ENCODE results near the gene CCNB1. TPM values are rescaled to one million over a fixed set of nuclear protein-coding genes. Genes with fewer than 3 reads are reported as not detected.

CCNB1 gene
- total RNA-seq, 2 donors from 2014 or later, result 196 to 260 TPM

- Mint-ChIP-seq H3K9me3 (no peaks in the 10 kb centered on the region), H3K4me1 (no peaks in the 10 kb centered on the region), H3K36me3 (ENCODE audit: low read depth) (peaks cover 39% of the 10 kb centered on the region), H3K27me3 (ENCODE audit: insufficient read depth) (no peaks in the 10 kb centered on the region), H3K4me3 (no peak overlapping the region), H3K27ac (no peak overlapping the region)
- no peak overlapping the region for H3K9ac ChIP-seq (ENCODE audit: extremely low read depth, low read length, poor library complexity, severe bottlenecking)
- no peaks in the 10 kb centered on the region for H3K4me1 ChIP-seq (ENCODE audit: control insufficient read depth, insufficient read depth, low read length)
- TF ChIP-seq, protein P1, sequence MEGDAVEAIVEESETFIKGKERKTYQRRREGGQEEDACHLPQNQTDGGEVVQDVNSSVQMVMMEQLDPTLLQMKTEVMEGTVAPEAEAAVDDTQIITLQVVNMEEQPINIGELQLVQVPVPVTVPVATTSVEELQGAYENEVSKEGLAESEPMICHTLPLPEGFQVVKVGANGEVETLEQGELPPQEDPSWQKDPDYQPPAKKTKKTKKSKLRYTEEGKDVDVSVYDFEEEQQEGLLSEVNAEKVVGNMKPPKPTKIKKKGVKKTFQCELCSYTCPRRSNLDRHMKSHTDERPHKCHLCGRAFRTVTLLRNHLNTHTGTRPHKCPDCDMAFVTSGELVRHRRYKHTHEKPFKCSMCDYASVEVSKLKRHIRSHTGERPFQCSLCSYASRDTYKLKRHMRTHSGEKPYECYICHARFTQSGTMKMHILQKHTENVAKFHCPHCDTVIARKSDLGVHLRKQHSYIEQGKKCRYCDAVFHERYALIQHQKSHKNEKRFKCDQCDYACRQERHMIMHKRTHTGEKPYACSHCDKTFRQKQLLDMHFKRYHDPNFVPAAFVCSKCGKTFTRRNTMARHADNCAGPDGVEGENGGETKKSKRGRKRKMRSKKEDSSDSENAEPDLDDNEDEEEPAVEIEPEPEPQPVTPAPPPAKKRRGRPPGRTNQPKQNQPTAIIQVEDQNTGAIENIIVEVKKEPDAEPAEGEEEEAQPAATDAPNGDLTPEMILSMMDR (conservative IDR thresholded peaks at IDR 0.05), result no peak
- H3K4me3 ChIP-seq (ENCODE audit: low read length), result no peak overlapping the region
- peaks cover 42% of the 10 kb centered on the region for H3K36me3 ChIP-seq (ENCODE audit: control insufficient read depth, insufficient read depth, low read length)
- no peaks in the 10 kb centered on the region for H3K9me3 ChIP-seq (ENCODE audit: control insufficient read depth, low read length)
- H3K27me3 ChIP-seq (ENCODE audit: control insufficient read depth, insufficient read depth, low read length, poor library complexity, severe bottlenecking), result no peaks in the 10 kb centered on the region
- 93 to 100% methylated on average over 3 to 5 of the region's 5 CpGs for WGBS, 2 experiments (ENCODE audit: insufficient coverage in 1 of 2, insufficient read length in 1 of 2)
- no peak for DNase-seq
- no peak overlapping the region for H3K27ac ChIP-seq (ENCODE audit: low read depth, low read length)
Measured at GRCh38 chr5:69206528-69207190, 39.7 kb downstream of the CCNB1 start.

GRCh38 chr5:69209602-69210001, 42.7 kb downstream of the CCNB1 start:
- H3K27ac Mint-ChIP-seq, result no peak overlapping the region
- H3K4me3 Mint-ChIP-seq, result no peak overlapping the region
- DNase-seq, result no peak
- Histone ChIP-seq H3K4me1 (ENCODE audit: control insufficient read depth, insufficient read depth, low read length) (no peaks in the 10 kb centered on the region), H3K9ac (ENCODE audit: extremely low read depth, low read length, poor library complexity, severe bottlenecking) (no peak overlapping the region), H3K9me3 (ENCODE audit: control insufficient read depth, low read length) (no peaks in the 10 kb centered on the region), H3K27me3 (ENCODE audit: control insufficient read depth, insufficient read depth, low read length, poor library complexity, severe bottlenecking) (no peaks in the 10 kb centered on the region), H3K4me3 (ENCODE audit: low read length) (no peak overlapping the region), H3K36me3 (ENCODE audit: control insufficient read depth, insufficient read depth, low read length) (peaks cover 24% of the 10 kb centered on the region), H3K27ac (ENCODE audit: low read depth, low read length) (no peak overlapping the region)
- peaks cover 24% of the 10 kb centered on the region for H3K36me3 Mint-ChIP-seq (ENCODE audit: low read depth)
- no peaks in the 10 kb centered on the region for H3K27me3 Mint-ChIP-seq (ENCODE audit: insufficient read depth)
- TF ChIP-seq, protein P1 (conservative IDR thresholded peaks at IDR 0.05), result no peak
- H3K4me1 Mint-ChIP-seq, result no peaks in the 10 kb centered on the region
- H3K9me3 Mint-ChIP-seq, result no peaks in the 10 kb centered on the region
- WGBS, 2 experiments (ENCODE audit: insufficient coverage in 1 of 2, insufficient read length in 1 of 2), result 100% methylated on average over 2 of the region's 2 CpGs; no CpG with 5 or more reads in 1 of the 2 experiments

DNA sequence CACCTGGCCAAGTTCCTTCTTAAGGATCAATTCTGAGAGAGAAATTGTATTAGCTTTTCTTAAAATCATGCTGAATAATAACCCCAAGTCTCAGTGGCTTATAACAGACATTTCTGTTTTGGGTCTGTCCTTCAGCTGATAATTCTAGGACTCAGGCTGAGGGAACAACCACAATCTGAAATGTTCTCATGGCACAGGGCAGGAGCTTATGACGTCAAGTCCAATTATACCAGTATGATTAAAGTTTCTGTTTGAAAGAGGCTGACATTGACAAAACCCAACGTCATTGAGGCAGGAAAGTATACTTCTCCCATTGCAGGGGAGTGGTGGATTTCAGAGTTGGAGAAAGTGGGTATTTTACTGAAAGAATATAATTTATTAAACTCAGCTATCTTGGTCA, 44.2 kb downstream of the CCNB1 start:
- no peaks in the 10 kb centered on the region for H3K27me3 Mint-ChIP-seq (ENCODE audit: insufficient read depth)
- H3K27ac ChIP-seq (ENCODE audit: low read depth, low read length), result no peak overlapping the region
- 96 to 97% methylated on average over 2 of the region's 2 CpGs for WGBS, 2 experiments (ENCODE audit: insufficient coverage in 1 of 2, insufficient read length in 1 of 2)
- H3K9me3 ChIP-seq (ENCODE audit: control insufficient read depth, low read length), result no peaks in the 10 kb centered on the region
- TF ChIP-seq, protein P1 (conservative IDR thresholded peaks at IDR 0.05), result no peak
- no peak overlapping the region for H3K9ac ChIP-seq (ENCODE audit: extremely low read depth, low read length, poor library complexity, severe bottlenecking)
- peaks cover 22% of the 10 kb centered on the region for H3K36me3 ChIP-seq (ENCODE audit: control insufficient read depth, insufficient read depth, low read length)
- H3K4me3 Mint-ChIP-seq, result no peak overlapping the region
- H3K27ac Mint-ChIP-seq, result no peak overlapping the region
- no peak for DNase-seq
- peaks cover 22% of the 10 kb centered on the region for H3K36me3 Mint-ChIP-seq (ENCODE audit: low read depth)
- H3K27me3 ChIP-seq (ENCODE audit: control insufficient read depth, insufficient read depth, low read length, poor library complexity, severe bottlenecking), result no peaks in the 10 kb centered on the region
- no peak overlapping the region for H3K4me3 ChIP-seq (ENCODE audit: low read length)
- no peaks in the 10 kb centered on the region for H3K4me1 Mint-ChIP-seq
- no peaks in the 10 kb centered on the region for H3K4me1 ChIP-seq (ENCODE audit: control insufficient read depth, insufficient read depth, low read length)
- H3K9me3 Mint-ChIP-seq, result no peaks in the 10 kb centered on the region

All from endodermal cell (in vitro differentiated cells).